ENCODE results near the gene KITLG.
"Not testable (repeated sequence)": the region's sequence is repeated elsewhere in the genome, so short reads cannot be mapped to it uniquely, and the experiment has no call there.

KITLG gene

GRCh38 chr12:88580051-88580871 lies at the start of gene KITLG:
Gene KITLG, minus strand, starts transcription at chr12:88580471. Its CDS starts 193 bp downstream, at chr12:88580278.
- TF ChIP-seq Cebpa-rat (IDR thresholded peaks at IDR 0.05): no peak
- no peak within 1 kb of the TSS for H3K4me2 ChIP-seq
- H3K4me1 ChIP-seq: no peaks in the 10 kb centered on the region
- no peak within 1 kb of the TSS for H3K9ac ChIP-seq
- H3K9me3 ChIP-seq: peaks cover 15% of the 10 kb centered on the region
- no peak within 1 kb of the TSS for H3K27ac ChIP-seq
- H3K27me3 ChIP-seq: no peaks in the 10 kb centered on the region
- no peak within 1 kb of the TSS for H3K4me3 ChIP-seq
- no peaks in the 10 kb centered on the region for H3K36me3 ChIP-seq
- H4K20me1 ChIP-seq: no peaks in the 10 kb centered on the region

GRCh38 chr12:88628856-88629509 lies 48.7 kb upstream of the KITLG start:
- no peak overlapping the region for H3K4me2 ChIP-seq
- no peaks in the 10 kb centered on the region for H3K9me3 ChIP-seq
- H3K9ac ChIP-seq: no peak overlapping the region
- H3K27me3 ChIP-seq: no peaks in the 10 kb centered on the region
- no peaks in the 10 kb centered on the region for H3K4me1 ChIP-seq
- H4K20me1 ChIP-seq: no peaks in the 10 kb centered on the region
- H3K4me3 ChIP-seq: no peak overlapping the region
- no peak for TF ChIP-seq Cebpa-rat (IDR thresholded peaks at IDR 0.05)
- H3K36me3 ChIP-seq: no peaks in the 10 kb centered on the region
- no peak overlapping the region for H3K27ac ChIP-seq

- not testable (repeated sequence) for H3K4me2 ChIP-seq, H3K27ac ChIP-seq, H3K9me3 ChIP-seq
Measured at GRCh38 chr12:88628035-88628434, 47.8 kb upstream of the KITLG start.

GRCh38 chr12:88627501-88627900 lies 47.2 kb upstream of the KITLG start:
- no peak for TF ChIP-seq Cebpa-rat (IDR thresholded peaks at IDR 0.05)
- no peak overlapping the region for H3K4me2 ChIP-seq
- no peak overlapping the region for H3K4me3 ChIP-seq
- no peak overlapping the region for H3K27ac ChIP-seq
- no peak overlapping the region for H3K9ac ChIP-seq
- no peaks in the 10 kb centered on the region for H4K20me1 ChIP-seq
- no peaks in the 10 kb centered on the region for H3K36me3 ChIP-seq
- H3K4me1 ChIP-seq: no peaks in the 10 kb centered on the region
- H3K27me3 ChIP-seq: no peaks in the 10 kb centered on the region
- H3K9me3 ChIP-seq: no peaks in the 10 kb centered on the region

More at GRCh38 chr12:88628035-88628434, 47.8 kb upstream of the KITLG start:
- H3K36me3 ChIP-seq, H3K4me1 ChIP-seq, H3K4me3 ChIP-seq, H3K27me3 ChIP-seq, H3K9ac ChIP-seq, H4K20me1 ChIP-seq: not testable (repeated sequence)

- Histone ChIP-seq H3K4me3 (no peak overlapping the region), H3K9ac (no peak overlapping the region), H3K36me3 (no peaks in the 10 kb centered on the region), H3K4me2 (no peak overlapping the region), H3K27ac (no peak overlapping the region), H3K4me1 (no peaks in the 10 kb centered on the region), H3K27me3 (no peaks in the 10 kb centered on the region), H3K9me3 (no peaks in the 10 kb centered on the region), H4K20me1 (no peaks in the 10 kb centered on the region)
- no peak for TF ChIP-seq Cebpa-rat (IDR thresholded peaks at IDR 0.05)
Measured at GRCh38 chr12:88625356-88625755, 45.1 kb upstream of the KITLG start.

- Histone ChIP-seq H4K20me1 (no peaks in the 10 kb centered on the region), H3K27ac (no peak overlapping the region), H3K4me2 (no peak overlapping the region), H3K4me1 (no peaks in the 10 kb centered on the region), H3K9me3 (no peaks in the 10 kb centered on the region), H3K4me3 (no peak overlapping the region), H3K36me3 (no peaks in the 10 kb centered on the region), H3K9ac (no peak overlapping the region), H3K27me3 (no peaks in the 10 kb centered on the region)
- no peak for TF ChIP-seq Cebpa-rat (IDR thresholded peaks at IDR 0.05)
Measured at GRCh38 chr12:88624911-88625310, 44.6 kb upstream of the KITLG start.

GRCh38 chr12:88623777-88624548 lies 43.7 kb upstream of the KITLG start:
- no peaks in the 10 kb centered on the region for H3K27me3 ChIP-seq
- no peak overlapping the region for H3K9ac ChIP-seq
- H3K4me3 ChIP-seq: no peak overlapping the region
- no peaks in the 10 kb centered on the region for H4K20me1 ChIP-seq
- no peaks in the 10 kb centered on the region for H3K36me3 ChIP-seq
- no peak overlapping the region for H3K27ac ChIP-seq
- H3K4me2 ChIP-seq: no peak overlapping the region
- no peak for TF ChIP-seq Cebpa-rat (IDR thresholded peaks at IDR 0.05)
- no peaks in the 10 kb centered on the region for H3K4me1 ChIP-seq
- no peaks in the 10 kb centered on the region for H3K9me3 ChIP-seq

- Histone ChIP-seq H3K36me3 (no peaks in the 10 kb centered on the region), H3K4me1 (no peaks in the 10 kb centered on the region), H3K4me3 (no peak overlapping the region), H3K4me2 (no peak overlapping the region), H3K27me3 (no peaks in the 10 kb centered on the region), H3K9me3 (no peaks in the 10 kb centered on the region), H3K27ac (no peak overlapping the region), H3K9ac (no peak overlapping the region), H4K20me1 (no peaks in the 10 kb centered on the region)
- TF ChIP-seq Cebpa-rat (IDR thresholded peaks at IDR 0.05): no peak
Measured at GRCh38 chr12:88617352-88617751, 37.1 kb upstream of the KITLG start.

- no peak overlapping the region for H3K9ac ChIP-seq
- no peaks in the 10 kb centered on the region for H3K36me3 ChIP-seq
- H3K4me2 ChIP-seq: no peak overlapping the region
- no peaks in the 10 kb centered on the region for H3K27me3 ChIP-seq
- no peaks in the 10 kb centered on the region for H4K20me1 ChIP-seq
- H3K27ac ChIP-seq: no peak overlapping the region
- H3K4me1 ChIP-seq: no peaks in the 10 kb centered on the region
- no peak for TF ChIP-seq Cebpa-rat (IDR thresholded peaks at IDR 0.05)
- no peak overlapping the region for H3K4me3 ChIP-seq
- no peaks in the 10 kb centered on the region for H3K9me3 ChIP-seq
Measured at GRCh38 chr12:88615490-88615889, 35.2 kb upstream of the KITLG start.

GRCh38 chr12:88604646-88605045 lies 24.4 kb upstream of the KITLG start:
- Histone ChIP-seq H3K27ac (no peak overlapping the region), H3K9me3 (peaks cover 6% of the 10 kb centered on the region; the same call in 1 of the 2 replicates), H3K4me3 (no peak overlapping the region), H3K4me2 (no peak overlapping the region), H3K27me3 (no peaks in the 10 kb centered on the region), H4K20me1 (no peaks in the 10 kb centered on the region), H3K36me3 (no peaks in the 10 kb centered on the region), H3K4me1 (no peaks in the 10 kb centered on the region), H3K9ac (no peak overlapping the region)
- no peak for TF ChIP-seq Cebpa-rat (IDR thresholded peaks at IDR 0.05)

Data from BLaER1 (cell line).